Stomach (tissue), 4 donors: ENCODE measurements around the gene PABPC5.

Source experiments
- POLR2A ChIP-seq, 4 donors: fragments of 450-650 bp; IDR thresholded peaks; one replicate each; pipeline ENCODE4 v1.6.1; 2016; ENCODE audit warnings: antibody characterized with exemption in 4 of 4, control low read depth in 2 of 4, mild to moderate bottlenecking in 1 of 4, moderate library complexity in 1 of 4
- POLR2AphosphoS5 ChIP-seq, 3 donors: sonication (generic); formaldehyde crosslinking; IDR thresholded peaks; one replicate each; pipeline ENCODE4 v1.6.1; 2016; ENCODE audit warnings: antibody characterized with exemption in 3 of 3
- TF ChIP-seq, protein P1 (sequence below), 7 experiments: fragments of 450-650 bp in 4 of 7; fragments of 200-600 bp in 3 of 7; sonication (generic) in 3 of 7; IDR thresholded peaks; one replicate each; pipeline ENCODE4 v1.5.1; 2016 to 2019; ENCODE audit warnings: antibody characterized with exemption in 7 of 7, control low read depth in 2 of 7, mild to moderate bottlenecking in 1 of 7

DNA sequence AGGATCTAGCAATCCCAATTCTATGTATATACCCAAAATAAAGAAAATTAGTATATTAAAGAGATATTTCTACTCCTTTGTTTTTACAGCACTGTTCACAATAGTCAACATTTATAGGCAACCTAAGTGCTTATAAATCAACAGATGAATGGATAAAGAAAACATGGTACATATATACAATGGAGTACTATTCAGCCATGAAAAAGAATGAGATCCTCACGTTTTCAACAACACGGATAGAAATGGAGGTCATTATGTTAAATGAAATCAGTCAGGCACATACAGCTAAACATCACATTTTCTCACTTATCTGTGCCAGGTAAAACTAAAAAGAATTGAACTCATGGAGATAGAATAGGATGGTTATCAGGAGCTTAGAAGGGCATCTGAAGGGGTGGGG, 45.6 kb upstream of the PABPC5 start:
- TF ChIP-seq, protein P1, sequence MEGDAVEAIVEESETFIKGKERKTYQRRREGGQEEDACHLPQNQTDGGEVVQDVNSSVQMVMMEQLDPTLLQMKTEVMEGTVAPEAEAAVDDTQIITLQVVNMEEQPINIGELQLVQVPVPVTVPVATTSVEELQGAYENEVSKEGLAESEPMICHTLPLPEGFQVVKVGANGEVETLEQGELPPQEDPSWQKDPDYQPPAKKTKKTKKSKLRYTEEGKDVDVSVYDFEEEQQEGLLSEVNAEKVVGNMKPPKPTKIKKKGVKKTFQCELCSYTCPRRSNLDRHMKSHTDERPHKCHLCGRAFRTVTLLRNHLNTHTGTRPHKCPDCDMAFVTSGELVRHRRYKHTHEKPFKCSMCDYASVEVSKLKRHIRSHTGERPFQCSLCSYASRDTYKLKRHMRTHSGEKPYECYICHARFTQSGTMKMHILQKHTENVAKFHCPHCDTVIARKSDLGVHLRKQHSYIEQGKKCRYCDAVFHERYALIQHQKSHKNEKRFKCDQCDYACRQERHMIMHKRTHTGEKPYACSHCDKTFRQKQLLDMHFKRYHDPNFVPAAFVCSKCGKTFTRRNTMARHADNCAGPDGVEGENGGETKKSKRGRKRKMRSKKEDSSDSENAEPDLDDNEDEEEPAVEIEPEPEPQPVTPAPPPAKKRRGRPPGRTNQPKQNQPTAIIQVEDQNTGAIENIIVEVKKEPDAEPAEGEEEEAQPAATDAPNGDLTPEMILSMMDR (IDR thresholded peaks at IDR 0.05), result no peak
- TF ChIP-seq POLR2AphosphoS5 (IDR thresholded peaks at IDR 0.05), result no peak
- no peak for TF ChIP-seq POLR2A (IDR thresholded peaks at IDR 0.05)
